NOMO-1 treated with dmso at 0.1 percent for 144 hours (cell line): Measurements from ENCODE around the gene KIF13A.
"Not testable (repeated sequence)": the region's sequence is repeated elsewhere in the genome, so short reads cannot be mapped to it uniquely, and the experiment has no call there.

Source experiments
- DNase-seq: peaks from one replicate; lab custom pipeline; 2025; ENCODE audit not compliant: unreplicated experiment; lab: John Stamatoyannopoulos, UW

KIF13A gene

DNA sequence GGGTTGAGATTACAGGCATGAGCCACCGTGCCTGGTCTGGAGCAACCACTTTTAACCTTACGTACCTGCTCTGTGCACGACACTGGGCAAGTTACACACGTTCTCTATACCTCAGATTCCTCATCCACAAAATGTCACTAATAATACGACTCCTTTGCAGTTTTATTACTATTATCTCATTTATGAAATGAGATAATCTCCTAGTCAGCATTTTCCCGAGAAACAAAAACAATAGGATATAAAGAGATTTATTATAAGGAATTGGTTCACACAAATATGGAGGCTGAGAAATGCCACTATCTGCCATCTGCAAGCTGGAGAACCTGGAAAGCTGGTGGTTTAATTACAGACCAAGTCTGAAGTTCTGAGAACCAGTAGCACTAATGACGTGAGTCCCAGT lies 12.0 kb upstream of the KIF13A start:
- no peak for DNase-seq

DNA sequence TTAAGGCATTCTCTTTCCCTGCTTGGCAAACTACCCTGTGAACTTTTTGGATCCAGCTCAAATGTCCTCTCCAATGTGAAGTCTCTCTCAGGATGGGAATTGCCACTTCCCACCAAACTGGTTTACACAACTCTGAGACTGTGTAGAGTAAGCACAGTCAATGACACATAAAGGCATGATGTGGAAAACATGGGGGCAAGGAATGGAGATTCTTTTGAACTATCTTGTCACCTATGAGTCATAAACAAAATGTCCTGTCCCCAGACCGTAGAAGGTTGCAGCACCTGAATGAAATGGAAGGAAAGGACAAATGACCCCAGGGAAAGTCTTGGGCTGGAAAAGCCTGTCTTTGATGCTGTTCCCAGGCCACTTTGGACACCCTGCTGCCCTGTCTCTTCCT lies 11.0 kb upstream of the KIF13A start:
- DNase-seq, result no peak

DNA sequence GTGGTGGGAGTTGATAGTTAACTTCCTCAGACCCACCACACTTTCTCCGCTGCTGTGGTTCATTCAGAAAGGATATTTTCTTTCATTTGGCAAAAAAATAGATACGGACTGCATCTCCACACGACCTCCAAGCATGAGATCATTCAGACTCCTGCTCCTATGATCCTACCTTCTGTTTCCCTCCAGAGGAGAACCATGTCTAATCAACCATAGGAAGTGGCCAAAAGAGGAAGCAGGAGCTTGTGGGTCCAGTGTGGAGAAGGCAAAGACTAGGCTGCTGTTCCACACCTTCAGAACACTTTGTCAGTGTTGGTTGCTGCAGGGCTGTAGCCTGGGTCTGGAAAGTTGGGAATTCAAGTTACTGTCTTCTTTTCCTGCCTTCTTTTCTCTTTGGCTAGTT lies 10.6 kb upstream of the KIF13A start:
- no peak for DNase-seq

DNA sequence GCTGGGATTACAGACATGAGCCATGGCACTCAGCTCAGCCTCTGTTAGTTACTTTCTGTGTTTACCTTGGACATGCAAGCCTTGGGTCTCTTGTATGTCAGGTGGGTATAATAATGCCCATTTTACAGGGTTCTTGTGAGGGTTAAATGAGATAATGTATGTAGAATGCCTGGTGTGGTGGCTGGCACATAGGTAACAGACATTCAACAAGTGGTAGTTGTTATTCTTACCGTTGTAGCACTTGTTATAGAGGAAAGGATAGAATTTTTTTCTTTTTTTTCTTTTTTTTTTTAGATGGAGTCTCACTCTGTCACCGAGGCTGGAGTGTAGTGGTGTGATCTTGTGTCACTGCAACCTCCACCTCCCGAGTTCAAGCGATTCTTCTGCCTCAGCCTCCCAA lies 8.0 kb upstream of the KIF13A start:
- DNase-seq, result no peak

DNA sequence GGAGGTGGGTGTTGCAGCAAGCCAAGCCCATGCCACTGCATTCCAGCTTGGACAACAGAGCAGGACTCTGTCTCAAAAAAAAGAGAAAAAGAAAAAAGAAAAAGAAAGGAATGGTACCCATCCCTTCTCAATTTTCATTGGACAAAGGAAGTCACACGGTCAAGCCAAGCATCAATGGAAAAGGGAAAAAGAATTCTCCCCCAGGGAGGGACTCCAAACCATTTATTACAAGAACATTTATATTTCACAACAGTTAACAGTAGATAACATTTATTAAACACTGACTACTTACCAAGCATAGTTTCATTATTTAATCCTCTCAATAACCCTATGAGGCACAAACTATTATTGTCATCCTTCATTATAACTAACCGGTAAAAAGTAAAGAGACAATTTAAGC lies 6.6 kb upstream of the KIF13A start:
- no peak for DNase-seq

DNA sequence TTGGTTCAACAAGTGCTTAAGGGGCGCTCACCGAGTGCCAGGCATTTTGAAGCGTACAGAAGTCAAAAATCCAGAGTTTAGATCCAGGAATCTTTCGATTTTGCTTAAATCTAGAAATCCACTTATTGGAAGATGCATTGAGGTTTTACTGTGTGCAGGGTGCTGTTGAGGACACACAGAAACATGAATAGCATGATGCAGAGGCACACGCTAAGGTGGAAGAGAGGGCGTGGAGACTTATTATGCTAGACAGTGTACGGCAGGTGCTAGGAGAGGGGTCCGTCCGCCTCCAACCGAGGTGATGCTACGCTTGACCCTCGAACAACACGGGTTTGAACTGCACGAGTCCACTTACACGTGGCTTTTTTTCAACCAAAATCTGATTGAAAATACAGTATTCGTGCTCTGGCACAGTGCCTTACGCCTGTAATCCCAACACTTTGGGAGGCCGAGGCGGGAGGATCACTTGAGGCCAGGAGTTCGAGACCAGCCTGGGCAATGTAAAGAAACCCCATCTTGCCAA lies 1.0 kb upstream of the KIF13A start:
- DNase-seq, result no peak

DNA sequence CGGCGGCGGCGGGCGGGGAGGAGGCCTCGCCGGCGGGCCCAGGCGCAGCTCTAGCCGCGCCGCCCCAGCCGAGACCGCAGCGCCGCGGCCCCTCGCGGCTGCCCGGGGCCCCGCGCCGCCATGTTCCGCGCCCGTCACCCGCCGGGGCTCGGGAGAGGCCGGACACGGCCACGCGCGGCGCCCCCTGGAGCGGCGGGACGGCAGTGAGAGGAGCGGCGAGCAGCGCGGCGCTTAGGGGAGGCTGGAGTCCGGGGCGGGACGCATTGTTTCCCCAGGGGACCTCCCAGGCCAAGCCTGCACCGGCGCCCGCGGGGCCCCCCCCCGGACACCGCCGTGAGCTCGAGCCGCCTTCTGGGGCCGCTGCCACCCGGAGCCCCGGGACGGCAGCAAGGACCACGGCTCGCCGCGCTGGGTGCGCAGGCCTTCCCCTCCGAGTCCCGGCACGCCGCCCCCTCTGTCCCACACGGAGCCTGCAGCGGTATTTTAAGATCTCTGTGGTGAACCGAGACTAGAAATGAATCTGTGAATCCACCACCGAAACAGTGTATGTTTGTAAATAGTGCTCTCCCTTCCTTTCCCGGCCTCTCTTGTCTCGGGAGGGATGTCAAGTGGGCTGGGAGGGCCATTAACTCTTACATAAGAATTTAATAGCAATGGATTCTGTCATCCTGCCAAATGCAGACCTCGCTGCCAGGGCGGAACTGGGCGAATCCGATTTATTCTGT lies 424 bp upstream of the KIF13A start:
- peak; percentile 40 for DNase-seq

DNA sequence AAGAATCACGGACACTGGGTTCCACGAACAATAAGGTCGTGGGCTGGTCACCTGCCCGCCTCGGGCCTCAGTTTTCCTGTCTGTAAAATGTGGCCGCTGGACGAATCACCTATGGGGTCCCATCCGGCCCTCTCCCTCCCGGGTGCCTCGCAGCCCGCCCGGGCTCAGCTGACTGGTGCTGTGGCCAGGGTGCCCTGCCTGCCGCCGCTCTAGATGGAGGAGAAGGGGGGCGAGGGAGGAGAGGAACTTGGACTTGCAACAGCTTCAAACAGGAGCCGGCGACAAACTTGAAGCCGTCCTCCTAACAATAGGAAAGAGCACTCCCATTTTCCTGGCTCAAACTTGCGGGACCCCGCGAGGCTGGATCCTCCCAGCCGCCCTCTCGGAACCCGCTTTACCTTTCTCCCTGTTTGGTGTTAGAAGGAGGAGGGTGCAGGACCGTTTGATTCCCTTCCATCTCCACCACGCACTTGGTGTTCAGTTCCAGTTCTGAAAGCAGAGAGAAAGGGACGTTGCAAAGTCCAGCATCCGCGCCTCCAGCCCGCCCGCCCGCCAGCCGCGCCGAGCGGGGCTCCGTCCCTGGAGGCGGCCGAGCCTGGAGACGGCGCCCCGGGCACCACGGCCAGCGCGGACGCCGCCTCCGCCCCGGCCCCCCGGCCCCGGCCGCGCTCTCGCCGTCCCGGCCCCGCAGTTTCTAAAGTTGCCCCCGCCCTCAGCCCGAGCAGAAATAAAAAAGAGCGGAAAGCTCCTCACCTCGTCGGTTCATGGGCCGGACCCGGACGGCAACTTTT lies 584 bp downstream of the KIF13A start:
- DNase-seq, result no peak

DNA sequence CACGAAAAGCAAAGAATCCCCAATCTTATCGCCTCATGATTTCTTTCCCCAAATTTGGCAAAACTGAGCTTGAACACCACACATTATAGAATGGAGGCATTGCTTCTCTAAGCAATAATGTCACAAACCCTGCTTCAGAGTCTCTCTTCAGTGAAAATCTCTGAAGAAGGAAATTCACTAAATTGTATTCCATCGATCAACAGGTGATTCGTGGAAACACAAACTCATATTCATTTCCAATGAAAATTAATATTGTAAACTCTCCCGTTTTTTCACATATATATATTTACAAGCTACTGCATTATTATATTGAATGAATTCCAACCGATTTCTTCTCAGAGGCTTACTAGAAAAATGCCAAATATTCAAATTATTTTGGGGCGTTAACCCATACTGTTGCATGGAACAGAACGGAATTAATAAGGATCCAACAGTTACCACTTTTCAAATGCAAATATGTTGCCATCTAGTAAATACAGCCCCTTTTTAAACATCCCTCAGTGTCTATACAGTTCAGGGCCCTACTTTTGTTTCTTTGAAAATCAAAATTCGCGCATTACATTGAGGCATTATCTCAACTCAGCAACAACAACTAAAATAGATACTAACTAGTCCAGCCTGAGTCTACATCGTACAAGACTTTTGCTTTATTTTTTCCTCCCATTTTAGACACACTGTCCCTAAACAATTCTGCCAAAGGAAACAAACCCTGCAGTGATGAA lies 1.3 kb downstream of the KIF13A start:
- no peak for DNase-seq

DNA sequence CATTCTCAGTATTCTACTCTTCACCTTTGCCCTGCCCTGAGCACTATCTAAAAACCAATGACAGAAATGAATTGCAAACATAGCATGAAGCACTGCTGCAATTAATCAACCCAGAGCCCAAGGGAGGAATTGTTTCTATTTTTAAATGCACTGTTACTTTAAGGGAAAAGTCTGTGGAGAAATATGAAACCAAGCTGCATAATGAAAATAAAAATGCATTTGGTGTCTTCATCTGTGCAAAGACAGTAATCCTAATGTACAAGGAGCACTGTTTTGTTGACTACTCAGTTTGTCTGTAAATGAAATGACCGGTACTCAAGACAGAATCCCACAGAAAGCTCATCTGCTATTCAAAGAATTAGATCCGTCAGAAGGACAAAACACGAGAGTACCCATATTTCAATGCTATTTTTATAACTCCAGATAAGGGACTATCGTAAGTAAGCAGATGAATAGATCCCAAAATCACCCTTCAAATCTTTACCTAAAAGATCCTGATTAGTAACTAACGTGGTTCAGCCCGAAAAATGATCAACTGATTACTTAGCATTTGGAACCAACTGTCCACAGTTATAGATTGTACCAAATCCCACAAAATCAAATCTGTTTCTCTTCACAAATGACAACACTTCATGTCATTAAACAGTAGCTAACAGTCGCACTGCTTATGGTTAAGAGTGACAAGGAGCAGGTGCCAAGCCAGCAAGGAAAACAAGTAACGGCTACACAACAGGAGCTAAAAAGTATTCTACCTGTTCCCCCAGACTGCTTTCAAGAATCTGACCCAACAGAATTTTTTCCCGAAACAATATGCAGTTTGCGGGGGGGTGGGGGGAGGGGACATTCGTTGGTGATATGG lies 2.4 kb downstream of the KIF13A start:
- no peak for DNase-seq

DNA sequence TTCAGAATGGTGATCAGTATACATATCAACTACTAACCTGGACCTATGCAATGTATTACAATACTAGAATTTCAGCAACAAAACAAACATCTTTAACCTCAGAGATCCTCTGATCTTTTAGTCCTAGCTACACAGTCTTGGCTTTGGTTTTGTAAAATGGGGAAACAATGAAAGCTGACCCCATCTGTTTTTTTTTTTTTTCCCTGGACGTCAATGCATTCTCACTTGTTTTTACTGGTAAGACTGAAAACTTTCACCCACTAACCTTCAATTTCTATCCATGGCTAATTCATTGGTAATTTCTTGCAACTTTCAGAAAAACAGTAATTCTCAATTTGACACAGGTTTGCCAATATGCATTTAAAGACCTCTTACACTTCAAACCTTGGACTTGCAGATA lies 3.0 kb downstream of the KIF13A start:
- DNase-seq, result no peak

DNA sequence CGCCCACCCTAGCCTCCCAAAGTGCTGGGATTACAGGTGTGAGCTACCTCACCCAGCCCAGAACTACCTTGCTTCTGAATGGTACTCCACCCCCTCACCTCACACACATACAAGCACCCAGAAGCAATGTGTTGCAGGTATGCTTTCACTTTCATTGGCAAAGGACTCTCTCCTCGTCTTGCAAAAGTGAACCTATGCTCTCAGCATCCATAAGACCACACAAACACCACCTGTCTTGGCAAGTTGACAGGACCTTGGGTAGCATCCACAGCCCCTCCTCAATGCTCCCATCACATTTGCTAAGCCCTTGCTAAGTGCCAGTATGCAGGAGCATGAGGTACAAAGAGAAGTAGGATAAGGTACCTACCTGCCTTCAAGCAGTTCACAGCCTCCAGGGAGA lies 3.7 kb downstream of the KIF13A start:
- DNase-seq, result no peak

DNA sequence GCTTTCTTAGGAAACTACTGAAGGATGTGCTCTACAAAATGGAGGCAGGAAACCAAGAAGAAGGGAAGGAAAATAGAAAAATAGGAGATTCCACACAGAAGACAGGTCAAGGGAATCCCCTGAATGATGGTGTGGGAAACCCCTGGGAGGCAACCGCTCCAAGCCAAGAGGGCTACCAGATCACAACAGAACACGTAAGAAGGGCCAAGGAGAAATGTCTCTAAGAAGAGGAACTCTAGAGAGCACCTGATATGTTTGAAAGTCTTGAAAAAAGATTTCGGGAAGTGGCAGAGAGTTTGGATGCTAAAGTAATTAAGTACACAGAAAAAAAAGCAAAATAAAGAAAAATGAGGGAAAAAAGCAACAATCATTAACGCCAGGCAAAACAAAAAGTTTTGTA lies 7.1 kb downstream of the KIF13A start:
- DNase-seq, result no peak

DNA sequence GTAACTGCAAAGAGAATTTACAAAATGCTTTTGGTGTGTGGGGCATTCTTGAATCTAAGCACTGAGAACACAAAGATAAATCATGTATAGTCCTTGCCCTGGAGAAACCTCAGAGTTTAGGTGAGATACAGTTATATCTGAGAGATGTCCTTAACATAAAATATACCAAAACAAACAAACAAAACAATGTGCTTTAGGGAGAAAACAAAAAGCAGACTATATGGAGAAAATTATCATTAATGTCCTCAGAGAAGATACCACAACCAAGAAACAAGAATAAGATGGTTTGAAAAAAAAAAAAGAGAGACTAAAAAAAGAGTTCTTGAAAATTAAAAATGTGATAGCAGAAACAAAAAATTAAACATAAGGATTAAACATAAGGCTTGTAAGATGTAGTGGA lies 8.0 kb downstream of the KIF13A start:
- no peak for DNase-seq

DNA sequence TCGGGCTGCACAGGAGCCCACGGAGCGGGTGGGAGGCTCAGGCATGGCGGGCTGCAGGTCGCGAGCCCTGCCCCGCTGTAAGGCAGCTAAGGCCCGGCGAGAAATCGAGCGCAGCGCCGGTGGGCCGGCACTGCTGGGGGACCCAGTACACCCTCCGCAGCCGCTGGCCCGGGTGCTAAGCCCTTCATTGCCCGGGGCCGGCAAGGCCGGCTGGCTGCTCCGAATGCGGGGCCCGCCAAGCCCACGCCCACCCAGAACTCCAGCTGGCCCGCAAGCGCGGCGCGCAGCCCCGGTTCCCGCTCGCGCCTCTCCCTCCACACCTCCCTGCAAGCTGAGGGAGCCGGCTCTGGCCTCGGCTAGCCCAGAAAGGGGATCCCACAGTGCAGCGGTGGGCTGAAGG lies 11.2 kb downstream of the KIF13A start:
- DNase-seq, result not testable (repeated sequence)

DNA sequence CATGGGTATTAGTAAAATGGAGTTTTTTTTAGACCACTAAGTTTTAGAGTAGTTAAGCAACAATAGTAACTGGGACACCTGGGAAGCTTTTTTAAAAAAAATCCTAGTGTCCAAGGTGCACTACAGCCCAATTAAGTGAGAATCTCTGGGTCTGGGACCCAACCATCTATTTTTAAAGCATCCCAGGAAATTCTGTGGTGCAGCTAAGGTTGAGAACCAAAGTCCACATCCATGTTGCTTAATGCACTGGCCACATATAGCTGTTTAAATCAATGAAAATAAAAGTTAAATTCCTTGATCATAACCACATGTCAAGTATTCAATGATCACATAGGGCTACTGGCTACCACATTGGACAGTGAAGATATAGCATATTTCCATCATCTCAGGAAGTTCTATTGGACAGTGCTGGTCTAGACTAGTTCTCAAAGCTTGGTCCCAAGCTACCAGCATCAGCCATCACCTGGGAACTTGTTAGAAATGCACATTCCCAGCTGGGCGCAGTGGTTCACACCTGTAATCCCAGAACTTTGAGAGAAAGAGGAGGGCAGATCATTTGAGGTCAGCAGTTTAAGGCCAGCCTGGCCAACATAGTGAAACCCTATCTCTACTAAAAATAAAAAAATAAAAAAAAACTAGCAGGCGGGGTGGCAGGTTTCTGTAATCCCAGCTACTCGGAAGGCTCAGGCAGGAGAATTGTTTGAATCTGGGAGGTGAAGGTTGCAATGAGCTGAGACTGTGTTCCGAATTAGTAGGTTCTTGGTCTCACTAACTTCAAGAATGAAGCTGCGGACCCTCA lies 12.7 kb downstream of the KIF13A start:
- DNase-seq, result no peak

DNA sequence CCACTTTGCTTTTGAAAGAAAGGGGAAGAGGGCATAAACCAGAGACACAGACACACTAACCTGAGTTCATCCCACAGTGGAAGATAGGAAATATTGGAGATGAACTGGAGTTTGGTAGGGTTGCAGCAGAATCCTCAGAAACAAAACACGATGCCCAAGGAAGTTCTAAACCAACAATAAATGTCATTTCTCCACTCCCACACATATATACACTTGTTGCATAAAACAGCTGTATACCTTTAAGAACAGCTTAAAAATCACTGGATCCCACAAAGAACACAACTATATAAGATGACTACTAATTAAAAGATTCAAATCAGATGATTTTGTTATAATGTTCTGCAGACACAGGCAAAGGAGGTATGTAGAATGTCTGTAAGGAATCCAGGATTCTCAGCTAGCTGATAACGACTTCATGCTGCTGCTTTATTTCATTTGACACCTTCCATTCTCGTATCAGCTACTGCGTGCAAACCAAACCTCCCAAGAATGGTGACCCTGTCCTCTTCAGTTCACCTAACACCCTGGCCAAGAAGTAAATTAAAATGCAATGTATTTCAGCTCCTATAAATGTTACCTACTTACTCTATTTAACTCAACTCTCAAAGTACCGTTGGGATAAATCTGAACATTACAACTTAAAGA lies 14.3 kb downstream of the KIF13A start:
- DNase-seq, result no peak

DNA sequence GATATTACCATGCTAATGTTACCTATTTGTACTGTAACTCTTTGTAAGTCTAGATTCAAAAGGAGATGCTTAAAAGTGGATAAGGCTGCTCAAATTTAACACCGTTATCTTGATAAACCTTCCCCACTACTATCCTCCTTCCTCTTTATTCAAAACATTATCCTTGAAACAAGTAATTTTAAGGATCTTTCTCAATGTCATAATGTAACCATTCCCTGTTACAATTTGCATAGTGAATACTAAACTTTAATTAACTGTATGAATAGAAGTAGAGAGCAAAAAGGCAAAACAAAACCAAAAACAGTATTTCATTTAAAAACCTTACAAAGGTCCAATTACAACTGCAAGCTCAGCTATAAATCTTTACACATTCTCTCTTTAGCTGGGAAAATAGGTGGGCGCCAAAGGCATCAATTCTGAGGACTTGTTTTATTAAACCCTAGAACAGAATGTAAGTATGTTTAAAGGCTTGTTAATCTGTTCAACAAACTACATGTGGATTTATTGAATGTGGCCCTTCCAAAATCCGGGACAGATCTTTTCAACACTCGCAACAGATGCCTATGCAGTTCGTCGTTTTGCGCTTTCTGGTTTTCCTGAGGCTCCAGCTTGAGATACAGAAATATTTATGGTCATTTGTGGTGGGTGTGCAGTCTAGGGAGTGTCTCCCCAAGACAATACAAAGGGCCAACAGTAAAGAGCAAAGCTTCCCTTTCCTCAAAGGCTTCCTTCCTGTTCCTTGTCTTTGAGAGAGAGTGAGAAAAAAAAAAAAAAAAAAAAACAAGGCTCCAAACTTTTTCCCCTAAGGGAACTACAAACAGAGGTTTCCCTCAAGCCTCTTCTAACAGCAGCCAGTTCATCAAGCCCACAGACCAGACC lies 15.1 kb downstream of the KIF13A start:
- DNase-seq, result no peak
